ENCODE data around the gene PCBP3. TPM values are rescaled to one million over a fixed set of nuclear protein-coding genes. Genes with fewer than 3 reads are reported as not detected.
"Not testable (repeated sequence)": the region's sequence is repeated elsewhere in the genome, so short reads cannot be mapped to it uniquely, and the experiment has no call there.

The PCBP3 gene
- polyA plus RNA-seq, 1 donor from 2014 or later = 1.7 TPM

- H3K27ac ChIP-seq (ENCODE audit: low read length) = no peak overlapping the region
- no peak overlapping the region for H3K9ac ChIP-seq (ENCODE audit: low read length)
- no peak overlapping the region for H3K4me2 ChIP-seq (ENCODE audit: low read length)
Measured at GRCh38 chr21:45894906-45895777, 251.6 kb downstream of the PCBP3 start.

GRCh38 chr21:45895778-45896370 lies 252.3 kb downstream of the PCBP3 start:
- Histone ChIP-seq H3K9me2 (ENCODE audit: insufficient read depth, low read length) (no peaks in the 10 kb centered on the region), H3F3A (ENCODE audit: insufficient read depth, low read length, poor library complexity, severe bottlenecking) (no peaks in the 10 kb centered on the region), H2AFZ (ENCODE audit: low read depth, low read length) (no peak overlapping the region), H3K27me3 (ENCODE audit: insufficient read depth, low read depth, low read length) (no peaks in the 10 kb centered on the region), H3K79me2 (replicated peaks; ENCODE audit: insufficient read depth, low read length) (no peaks in the 10 kb centered on the region), H3K4me3 (ENCODE audit: low read length) (no peak overlapping the region), H3K9me3 (ENCODE audit: low read length) (no peaks in the 10 kb centered on the region), H4K20me1 (ENCODE audit: insufficient read depth) (no peaks in the 10 kb centered on the region), H3K27ac (ENCODE audit: low read length) (no peak overlapping the region), H3K9ac (ENCODE audit: low read length) (no peak overlapping the region), H3K4me2 (ENCODE audit: low read length) (no peak overlapping the region), H3K36me3 (ENCODE audit: insufficient read depth, low read length) (no peaks in the 10 kb centered on the region)
- TF ChIP-seq RAD21 (conservative IDR thresholded peaks at IDR 0.05) (no peak), EZH2 (IDR thresholded peaks at IDR 0.05; ENCODE audit: borderline replicate concordance, insufficient read depth, low read length, poor library complexity, severe bottlenecking) (no peak), MXI1 (conservative IDR thresholded peaks at IDR 0.05; ENCODE audit: poor library complexity, severe bottlenecking) (no peak), POLR2AphosphoS5 (IDR thresholded peaks at IDR 0.05) (no peak), CTCF (IDR thresholded peaks at IDR 0.05; ENCODE audit: poor library complexity, severe bottlenecking) (no peak), SMC3 (conservative IDR thresholded peaks at IDR 0.05; ENCODE audit: poor library complexity) (no peak), TAF1 (IDR thresholded peaks at IDR 0.05; ENCODE audit: low read depth) (no peak), REST (IDR thresholded peaks at IDR 0.05; ENCODE audit: borderline replicate concordance) (no peak), EP300 (conservative IDR thresholded peaks at IDR 0.05; ENCODE audit: poor library complexity, severe bottlenecking) (no peak)

More at GRCh38 chr21:45894906-45895777, 251.6 kb downstream of the PCBP3 start:
- no peaks in the 10 kb centered on the region for H3K79me2 ChIP-seq (replicated peaks; ENCODE audit: insufficient read depth, low read length)
- H3K27me3 ChIP-seq (ENCODE audit: insufficient read depth, low read depth, low read length) = no peaks in the 10 kb centered on the region
- no peak overlapping the region for H2AFZ ChIP-seq (ENCODE audit: low read depth, low read length)
- no peaks in the 10 kb centered on the region for H3K36me3 ChIP-seq (ENCODE audit: insufficient read depth, low read length)
- no peak for TF ChIP-seq SMC3 (conservative IDR thresholded peaks at IDR 0.05; ENCODE audit: poor library complexity)
- no peak for TF ChIP-seq CTCF (IDR thresholded peaks at IDR 0.05; ENCODE audit: poor library complexity, severe bottlenecking)
- no peak for TF ChIP-seq RAD21 (conservative IDR thresholded peaks at IDR 0.05)
- no peak for TF ChIP-seq EZH2 (IDR thresholded peaks at IDR 0.05; ENCODE audit: borderline replicate concordance, insufficient read depth, low read length, poor library complexity, severe bottlenecking)
- no peak for TF ChIP-seq MXI1 (conservative IDR thresholded peaks at IDR 0.05; ENCODE audit: poor library complexity, severe bottlenecking)
- H4K20me1 ChIP-seq (ENCODE audit: insufficient read depth) = no peaks in the 10 kb centered on the region
- no peaks in the 10 kb centered on the region for H3K9me3 ChIP-seq (ENCODE audit: low read length)
- no peaks in the 10 kb centered on the region for H3F3A ChIP-seq (ENCODE audit: insufficient read depth, low read length, poor library complexity, severe bottlenecking)
- H3K9me2 ChIP-seq (ENCODE audit: insufficient read depth, low read length) = no peaks in the 10 kb centered on the region
- no peak overlapping the region for H3K4me3 ChIP-seq (ENCODE audit: low read length)

- not testable (repeated sequence) for H3K9ac ChIP-seq (ENCODE audit: low read length); H3K4me3 ChIP-seq (ENCODE audit: low read length); H4K20me1 ChIP-seq (ENCODE audit: insufficient read depth); H3K27ac ChIP-seq (ENCODE audit: low read length); H3K36me3 ChIP-seq (ENCODE audit: insufficient read depth, low read length); H3F3A ChIP-seq (ENCODE audit: insufficient read depth, low read length, poor library complexity, severe bottlenecking); H3K9me2 ChIP-seq (ENCODE audit: insufficient read depth, low read length); H2AFZ ChIP-seq (ENCODE audit: low read depth, low read length); H3K27me3 ChIP-seq (ENCODE audit: insufficient read depth, low read depth, low read length); H3K4me2 ChIP-seq (ENCODE audit: low read length); H3K79me2 ChIP-seq (replicated peaks; ENCODE audit: insufficient read depth, low read length); H3K9me3 ChIP-seq (ENCODE audit: low read length)
Measured at GRCh38 chr21:45896431-45896830, 252.9 kb downstream of the PCBP3 start.

Measured in neural cell (in vitro differentiated cells).